ENCODE measurements around the gene EFCAB6. TPM values are rescaled to one million over a fixed set of nuclear protein-coding genes. Genes with fewer than 3 reads are reported as not detected.

Gene EFCAB6
- total RNA-seq (2022) (not detected in 2 replicates), Bru-seq, nascent RNA (percentile 9 among the genes with signal in this experiment), BruChase-seq, experiment 1, labeled RNA remaining after a 2-hour chase (percentile 7 among the genes with signal in this experiment), BruChase-seq, experiment 2, labeled RNA remaining after a 6-hour chase (percentile 4 among the genes with signal in this experiment)
- long read RNA-seq: 0 reads

GRCh38 chr22:43812149-43812842, at the start of gene EFCAB6:
EFCAB6 (minus strand) TSS chr22:43812305; CDS start chr22:43782318, 29,987 bp downstream.
- Histone ChIP-seq H3K9me3 (no peaks in the 10 kb centered on the region), H3K36me3 (ENCODE audit: control insufficient read depth, insufficient read depth, low read length) (no peaks in the 10 kb centered on the region), H3K4me1 (no peaks in the 10 kb centered on the region), H3K4me3 (ENCODE audit: low read depth, low read length) (peak within 1 kb of the TSS; percentile 52), H3K27me3 (replicated peaks; ENCODE audit: control insufficient read depth, insufficient read depth, low read length) (no peaks in the 10 kb centered on the region)
- TF ChIP-seq CTCF (IDR thresholded peaks at IDR 0.05; ENCODE audit: insufficient read depth in 1 of 2, low read depth in 1 of 2, low read length in 1 of 2, severe bottlenecking in 1 of 2, unreplicated experiment in 1 of 2): no peak
- ChIA-PET CTCF (no interaction called here), POLR2A (interaction anchor here (0.5 to 0.6 kb wide), 2 partner anchors 14 to 15 kb away, joined by 4 to 5 read pairs; no protein-coding TSS in a partner anchor)
- Mint-ChIP-seq H3K27ac (ENCODE audit: unreplicated experiment) (peak within 1 kb of the TSS; percentile 53), H3K27me3 (ENCODE audit: insufficient read depth, unreplicated experiment) (peaks cover 5% of the 10 kb centered on the region), H3K9me3 (ENCODE audit: unreplicated experiment) (no peaks in the 10 kb centered on the region), H3K36me3 (ENCODE audit: insufficient read depth, unreplicated experiment) (no peaks in the 10 kb centered on the region), H3K4me3 (ENCODE audit: unreplicated experiment) (peak within 1 kb of the TSS; percentile 73), H3K4me1 (ENCODE audit: low read depth, unreplicated experiment) (no peaks in the 10 kb centered on the region)
- no TSS peak for BruUV-seq (replicated peaks)
- DNase-seq: peak; percentile 81 to 83
- intact Hi-C loops (cut with micrococcal nuclease; ENCODE audit: unreplicated experiment): no loop called here

- Mint-ChIP-seq H3K4me1 (ENCODE audit: low read depth, unreplicated experiment) (no peaks in the 10 kb centered on the region), H3K27ac (ENCODE audit: unreplicated experiment) (no peak overlapping the region), H3K36me3 (ENCODE audit: insufficient read depth, unreplicated experiment) (no peaks in the 10 kb centered on the region), H3K9me3 (ENCODE audit: unreplicated experiment) (peaks cover 11% of the 10 kb centered on the region), H3K27me3 (ENCODE audit: insufficient read depth, unreplicated experiment) (peaks cover 2% of the 10 kb centered on the region), H3K4me3 (ENCODE audit: unreplicated experiment) (no peak overlapping the region)
- BruUV-seq (replicated peaks): no TSS peak
- H3K27me3 ChIP-seq (replicated peaks; ENCODE audit: control insufficient read depth, insufficient read depth, low read length): no peaks in the 10 kb centered on the region
- intact Hi-C loops (cut with micrococcal nuclease; ENCODE audit: unreplicated experiment): no loop called here
- no peaks in the 10 kb centered on the region for H3K36me3 ChIP-seq (ENCODE audit: control insufficient read depth, insufficient read depth, low read length)
- peak in 1 of 2 experiments; percentile 12 for DNase-seq
- H3K4me1 ChIP-seq: no peaks in the 10 kb centered on the region
- ChIA-PET POLR2A (no interaction called here), CTCF (no interaction called here)
- H3K4me3 ChIP-seq (ENCODE audit: low read depth, low read length): no peak overlapping the region
- no peak for TF ChIP-seq CTCF (IDR thresholded peaks at IDR 0.05; ENCODE audit: insufficient read depth in 1 of 2, low read depth in 1 of 2, low read length in 1 of 2, severe bottlenecking in 1 of 2, unreplicated experiment in 1 of 2)
- no peaks in the 10 kb centered on the region for H3K9me3 ChIP-seq
Measured at GRCh38 chr22:43861529-43861928, 49.4 kb upstream of the EFCAB6 start.

DNA sequence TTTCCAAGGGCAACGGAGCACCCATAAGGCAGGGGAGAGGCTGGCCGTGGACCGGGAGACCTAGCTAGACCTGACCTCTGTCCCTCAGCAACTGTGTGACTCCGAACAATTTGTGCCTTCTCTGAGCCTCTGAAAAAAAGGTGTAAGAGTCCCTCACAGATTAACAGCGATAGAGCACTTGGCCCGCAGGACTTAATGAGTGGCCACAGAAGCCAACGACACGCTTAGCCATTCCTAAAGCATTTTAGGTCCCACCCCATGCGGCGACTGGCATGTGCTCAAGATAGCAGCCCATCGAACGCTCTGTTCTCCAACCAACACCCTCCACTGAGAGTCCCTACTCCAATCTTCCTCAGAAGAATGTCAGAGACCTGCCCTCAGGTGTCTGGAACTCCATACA, 48.7 kb upstream of the EFCAB6 start:
- POLR2A ChIA-PET: no interaction called here
- CTCF ChIA-PET: no interaction called here
- H3K27ac Mint-ChIP-seq (ENCODE audit: unreplicated experiment): no peak overlapping the region
- intact Hi-C loops (cut with micrococcal nuclease; ENCODE audit: unreplicated experiment): no loop called here
- H3K36me3 Mint-ChIP-seq (ENCODE audit: insufficient read depth, unreplicated experiment): no peaks in the 10 kb centered on the region
- H3K4me1 Mint-ChIP-seq (ENCODE audit: low read depth, unreplicated experiment): no peaks in the 10 kb centered on the region
- no TSS peak for BruUV-seq (replicated peaks)
- peaks cover 2% of the 10 kb centered on the region for H3K27me3 Mint-ChIP-seq (ENCODE audit: insufficient read depth, unreplicated experiment)
- no peaks in the 10 kb centered on the region for H3K27me3 ChIP-seq (replicated peaks; ENCODE audit: control insufficient read depth, insufficient read depth, low read length)
- H3K9me3 ChIP-seq: no peaks in the 10 kb centered on the region
- no peaks in the 10 kb centered on the region for H3K4me1 ChIP-seq
- no peak overlapping the region for H3K4me3 ChIP-seq (ENCODE audit: low read depth, low read length)
- TF ChIP-seq CTCF (IDR thresholded peaks at IDR 0.05; ENCODE audit: insufficient read depth in 1 of 2, low read depth in 1 of 2, low read length in 1 of 2, severe bottlenecking in 1 of 2, unreplicated experiment in 1 of 2): no peak
- H3K4me3 Mint-ChIP-seq (ENCODE audit: unreplicated experiment): no peak overlapping the region
- H3K9me3 Mint-ChIP-seq (ENCODE audit: unreplicated experiment): peaks cover 11% of the 10 kb centered on the region
- H3K36me3 ChIP-seq (ENCODE audit: control insufficient read depth, insufficient read depth, low read length): no peaks in the 10 kb centered on the region
- DNase-seq: peak in 1 of 2 experiments; percentile 17

Measured in Caco-2 (cell line).